RWPE1 (cell line): ENCODE data around the gene AZIN2.
"Not testable (repeated sequence)": the region's sequence is repeated elsewhere in the genome, so short reads cannot be mapped to it uniquely, and the experiment has no call there.

Experiments
- CTCF ChIA-PET: fragments of 350-600 bp; sonication (Branson Sonifier 250); formaldehyde crosslinking; extraction: SDS; loops from one replicate; lab custom pipeline; 2021; lab: Yijun Ruan, JAX
- POLR2A ChIA-PET: fragments of 400-600 bp; formaldehyde crosslinking; extraction: SDS; loops from one replicate; lab custom pipeline; 2020; ENCODE audit warnings: antibody characterized with exemption; ENCODE audit not compliant: low non-redundant PET; lab: Yijun Ruan, JAX
- DNase-seq: peaks from one replicate; pipeline ENCODE4 v3.0.0; 2012; ENCODE audit warnings: low spot score
- H3K27ac ChIP-seq: fragments of 450-650 bp; 2 replicates; pipeline ENCODE4 v1.5.1; 2017
- CTCF ChIP-seq: fragments of 450-650 bp; conservative IDR thresholded peaks from 2 replicates; pipeline ENCODE4 v1.5.1; 2017; ENCODE audit warnings: low read depth, mild to moderate bottlenecking

AZIN2 gene

GRCh38 chr1:33131191-33131590 lies 50.2 kb downstream of the AZIN2 start:
- CTCF ChIA-PET: no interaction called here
- TF ChIP-seq CTCF: no peak
- no peak overlapping the region for H3K27ac ChIP-seq
- POLR2A ChIA-PET: no interaction called here
- no peak for DNase-seq

GRCh38 chr1:33132549-33132948 lies 51.6 kb downstream of the AZIN2 start:
- no peak overlapping the region for H3K27ac ChIP-seq
- CTCF ChIA-PET: no interaction called here
- DNase-seq: no peak
- TF ChIP-seq CTCF: no peak
- POLR2A ChIA-PET: no interaction called here

GRCh38 chr1:33133478-33134105 lies 52.6 kb downstream of the AZIN2 start:
- DNase-seq: no peak
- H3K27ac ChIP-seq: no peak overlapping the region
- ChIA-PET POLR2A (no interaction called here), CTCF (interaction anchor here (0.7 kb wide), 1 partner anchor 14 kb away, joined by 4 read pairs; no protein-coding TSS in a partner anchor)
- no peak for TF ChIP-seq CTCF

GRCh38 chr1:33136041-33136440 lies 55.1 kb downstream of the AZIN2 start:
- DNase-seq, H3K27ac ChIP-seq, POLR2A ChIA-PET: not testable (repeated sequence)
- CTCF ChIA-PET: interaction anchor here (0.9 kb wide), 1 partner anchor 159 kb away, joined by 3 read pairs; no protein-coding TSS in a partner anchor

- ChIA-PET CTCF (interaction anchor here (0.6 to 0.9 kb wide), 6 partner anchors 10 to 497 kb away, joined by 3 to 12 read pairs (median 4); no protein-coding TSS in a partner anchor), POLR2A (interaction anchor here (0.6 kb wide), 1 partner anchor 16 kb away, joined by 5 read pairs; no protein-coding TSS in a partner anchor)
- DNase-seq: no peak
- peak; percentile 48 for TF ChIP-seq CTCF
- H3K27ac ChIP-seq: no peak overlapping the region
Measured at GRCh38 chr1:33137800-33138199, 56.8 kb downstream of the AZIN2 start.

- no peak overlapping the region for H3K27ac ChIP-seq
- ChIA-PET CTCF (interaction anchor here (0.6 to 1.7 kb wide), 3 partner anchors 13 to 158 kb away, joined by 3 to 5 read pairs (median 3); no protein-coding TSS in a partner anchor), POLR2A (no interaction called here)
- DNase-seq: peak; percentile 31
- no peak for TF ChIP-seq CTCF
Measured at GRCh38 chr1:33140153-33141149, 59.5 kb downstream of the AZIN2 start.
